ENCODE measurements around the gene FAM184B. TPM values are rescaled to one million over a fixed set of nuclear protein-coding genes. Genes with fewer than 3 reads are reported as not detected.

Gene FAM184B
- total RNA-seq, 1 donor from 2014 or later, result 0.02 TPM

GRCh38 chr4:17584521-17585213 lies 196.8 kb downstream of the FAM184B start:
- no peak for DNase-seq (ENCODE audit: low spot score)
- no peaks in the 10 kb centered on the region for H3K27me3 Mint-ChIP-seq (ENCODE audit: low read depth)
- H3K4me3 Mint-ChIP-seq (ENCODE audit: unreplicated experiment), result no peak overlapping the region
- no peaks in the 10 kb centered on the region for H3K9me3 Mint-ChIP-seq (ENCODE audit: low read depth)
- H3K36me3 Mint-ChIP-seq (ENCODE audit: low read depth), result peaks cover 27% of the 10 kb centered on the region
- peaks cover 8% of the 10 kb centered on the region for H3K4me1 Mint-ChIP-seq (ENCODE audit: low read depth)
- TF ChIP-seq CTCF (IDR thresholded peaks at IDR 0.05), result no peak
- no peak overlapping the region for H3K27ac Mint-ChIP-seq (ENCODE audit: unreplicated experiment)

- no peak for DNase-seq (ENCODE audit: low spot score)
- Mint-ChIP-seq H3K36me3 (ENCODE audit: low read depth) (peaks cover 26% of the 10 kb centered on the region), H3K27ac (ENCODE audit: unreplicated experiment) (no peak overlapping the region), H3K9me3 (ENCODE audit: low read depth) (no peaks in the 10 kb centered on the region), H3K27me3 (ENCODE audit: low read depth) (no peaks in the 10 kb centered on the region), H3K4me1 (ENCODE audit: low read depth) (peaks cover 8% of the 10 kb centered on the region), H3K4me3 (ENCODE audit: unreplicated experiment) (no peak overlapping the region)
- TF ChIP-seq CTCF (IDR thresholded peaks at IDR 0.05), result no peak
Measured at GRCh38 chr4:17583941-17584340, 197.5 kb downstream of the FAM184B start.

GRCh38 chr4:17583276-17583675 lies 198.1 kb downstream of the FAM184B start:
- H3K9me3 Mint-ChIP-seq (ENCODE audit: low read depth), result no peaks in the 10 kb centered on the region
- no peak overlapping the region for H3K4me3 Mint-ChIP-seq (ENCODE audit: unreplicated experiment)
- DNase-seq (ENCODE audit: low spot score), result no peak
- peaks cover 23% of the 10 kb centered on the region for H3K36me3 Mint-ChIP-seq (ENCODE audit: low read depth)
- H3K4me1 Mint-ChIP-seq (ENCODE audit: low read depth), result peaks cover 14% of the 10 kb centered on the region
- no peaks in the 10 kb centered on the region for H3K27me3 Mint-ChIP-seq (ENCODE audit: low read depth)
- H3K27ac Mint-ChIP-seq (ENCODE audit: unreplicated experiment), result no peak overlapping the region
- TF ChIP-seq CTCF (IDR thresholded peaks at IDR 0.05), result no peak

GRCh38 chr4:17580969-17581368 lies 200.5 kb downstream of the FAM184B start:
- DNase-seq (ENCODE audit: low spot score), result no peak
- no peak overlapping the region for H3K4me3 Mint-ChIP-seq (ENCODE audit: unreplicated experiment)
- peaks cover 24% of the 10 kb centered on the region for H3K4me1 Mint-ChIP-seq (ENCODE audit: low read depth)
- TF ChIP-seq CTCF (IDR thresholded peaks at IDR 0.05), result no peak
- H3K9me3 Mint-ChIP-seq (ENCODE audit: low read depth), result no peaks in the 10 kb centered on the region
- peaks cover 15% of the 10 kb centered on the region for H3K36me3 Mint-ChIP-seq (ENCODE audit: low read depth)
- peak overlapping the region; percentile 43 for H3K27ac Mint-ChIP-seq (ENCODE audit: unreplicated experiment)
- no peaks in the 10 kb centered on the region for H3K27me3 Mint-ChIP-seq (ENCODE audit: low read depth)

Other genes starting within 250 kb of the FAM184B start
- gene LAP3, start 204.4 kb downstream of the FAM184B start, total RNA-seq, result 38.5 to 43.7 TPM (median 39.2 TPM) in 3 replicates
- 28.9 to 35.1 TPM (median 29.8 TPM) in 3 replicates for gene MED28, start 167.0 kb downstream of the FAM184B start, total RNA-seq
- gene DCAF16, start 29.1 kb upstream of the FAM184B start, total RNA-seq, result 21.7 to 30.8 TPM (median 24.5 TPM) in 3 replicates
- gene NCAPG, start 29.4 kb upstream of the FAM184B start, total RNA-seq, result 6.4 to 9.1 TPM (median 6.5 TPM) in 3 replicates
- 8.9 to 9.1 TPM (median 9.0 TPM) in 3 replicates for gene LCORL, start 240.1 kb upstream of the FAM184B start, total RNA-seq

Data from chondrocyte (in vitro differentiated cells).